ENCODE results near the gene STRN3. TPM values are rescaled to one million over a fixed set of nuclear protein-coding genes. Genes with fewer than 3 reads are reported as not detected.

Gene STRN3, protein sequence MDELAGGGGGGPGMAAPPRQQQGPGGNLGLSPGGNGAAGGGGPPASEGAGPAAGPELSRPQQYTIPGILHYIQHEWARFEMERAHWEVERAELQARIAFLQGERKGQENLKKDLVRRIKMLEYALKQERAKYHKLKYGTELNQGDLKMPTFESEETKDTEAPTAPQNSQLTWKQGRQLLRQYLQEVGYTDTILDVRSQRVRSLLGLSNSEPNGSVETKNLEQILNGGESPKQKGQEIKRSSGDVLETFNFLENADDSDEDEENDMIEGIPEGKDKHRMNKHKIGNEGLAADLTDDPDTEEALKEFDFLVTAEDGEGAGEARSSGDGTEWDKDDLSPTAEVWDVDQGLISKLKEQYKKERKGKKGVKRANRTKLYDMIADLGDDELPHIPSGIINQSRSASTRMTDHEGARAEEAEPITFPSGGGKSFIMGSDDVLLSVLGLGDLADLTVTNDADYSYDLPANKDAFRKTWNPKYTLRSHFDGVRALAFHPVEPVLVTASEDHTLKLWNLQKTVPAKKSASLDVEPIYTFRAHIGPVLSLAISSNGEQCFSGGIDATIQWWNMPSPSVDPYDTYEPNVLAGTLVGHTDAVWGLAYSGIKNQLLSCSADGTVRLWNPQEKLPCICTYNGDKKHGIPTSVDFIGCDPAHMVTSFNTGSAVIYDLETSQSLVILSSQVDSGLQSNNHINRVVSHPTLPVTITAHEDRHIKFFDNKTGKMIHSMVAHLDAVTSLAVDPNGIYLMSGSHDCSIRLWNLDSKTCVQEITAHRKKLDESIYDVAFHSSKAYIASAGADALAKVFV
- total RNA-seq, result 19.9 and 25.7 TPM in 2 replicates

DNA sequence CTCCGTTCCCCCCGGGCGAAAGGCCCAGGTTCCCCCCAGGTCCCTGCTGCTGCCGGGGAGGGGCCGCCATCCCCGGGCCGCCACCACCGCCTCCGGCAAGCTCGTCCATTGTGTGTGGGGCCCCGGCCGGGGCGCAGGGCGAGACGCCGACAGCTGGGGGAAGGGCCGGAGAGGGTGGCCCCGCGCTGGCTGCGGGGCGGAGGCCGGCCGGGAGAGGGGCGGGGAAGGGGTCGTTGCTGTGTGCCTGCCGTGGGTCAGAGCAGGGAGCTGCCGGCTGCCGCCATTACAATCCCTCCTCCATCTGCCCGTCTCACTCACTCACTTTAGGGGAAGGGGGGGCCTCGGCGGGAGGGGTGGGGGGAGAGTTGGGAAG is at the start of gene STRN3:
STRN3 (minus strand) TSS at position 303 of the 373 bp plus-strand sequence; CDS start at position 109, 194 bp downstream.

DNA sequence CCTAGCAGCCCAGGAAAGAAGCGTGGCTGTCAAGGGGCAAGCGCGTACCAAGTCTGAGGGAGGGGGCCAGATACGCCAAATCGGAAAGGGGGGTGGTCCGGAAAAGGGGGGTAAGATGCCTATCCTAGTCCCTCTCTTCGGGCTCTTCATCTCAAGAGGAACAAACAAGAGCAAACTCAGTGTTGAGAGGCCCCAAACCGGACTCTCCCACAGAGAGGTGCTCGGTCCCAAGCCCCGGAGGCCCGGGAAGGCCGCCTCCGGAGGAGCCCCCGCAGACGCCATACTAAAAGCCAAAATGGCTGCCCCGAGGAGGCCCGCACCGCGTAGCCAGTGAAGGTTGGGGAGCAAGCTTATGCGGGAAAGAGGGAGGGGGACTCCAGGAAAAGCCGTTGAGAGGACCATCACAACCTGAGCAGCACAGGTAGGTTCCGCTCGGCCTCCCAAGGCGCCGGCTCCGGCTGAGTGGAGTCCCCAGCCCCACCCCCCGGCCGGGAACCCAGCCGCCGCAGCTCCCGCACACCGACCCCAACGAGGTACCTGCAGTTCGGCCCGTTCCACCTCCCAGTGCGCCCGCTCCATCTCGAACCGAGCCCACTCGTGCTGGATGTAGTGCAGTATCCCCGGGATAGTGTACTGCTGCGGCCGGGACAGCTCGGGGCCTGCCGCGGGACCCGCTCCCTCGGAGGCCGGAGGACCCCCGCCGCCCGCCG is 657 bp downstream of the STRN3 start, which contains the start of gene AP4S1:
AP4S1 (plus strand) TSS at position 283 of the 710 bp plus-strand sequence. CDS start 40,548 bp downstream, outside the sequence.

DNA sequence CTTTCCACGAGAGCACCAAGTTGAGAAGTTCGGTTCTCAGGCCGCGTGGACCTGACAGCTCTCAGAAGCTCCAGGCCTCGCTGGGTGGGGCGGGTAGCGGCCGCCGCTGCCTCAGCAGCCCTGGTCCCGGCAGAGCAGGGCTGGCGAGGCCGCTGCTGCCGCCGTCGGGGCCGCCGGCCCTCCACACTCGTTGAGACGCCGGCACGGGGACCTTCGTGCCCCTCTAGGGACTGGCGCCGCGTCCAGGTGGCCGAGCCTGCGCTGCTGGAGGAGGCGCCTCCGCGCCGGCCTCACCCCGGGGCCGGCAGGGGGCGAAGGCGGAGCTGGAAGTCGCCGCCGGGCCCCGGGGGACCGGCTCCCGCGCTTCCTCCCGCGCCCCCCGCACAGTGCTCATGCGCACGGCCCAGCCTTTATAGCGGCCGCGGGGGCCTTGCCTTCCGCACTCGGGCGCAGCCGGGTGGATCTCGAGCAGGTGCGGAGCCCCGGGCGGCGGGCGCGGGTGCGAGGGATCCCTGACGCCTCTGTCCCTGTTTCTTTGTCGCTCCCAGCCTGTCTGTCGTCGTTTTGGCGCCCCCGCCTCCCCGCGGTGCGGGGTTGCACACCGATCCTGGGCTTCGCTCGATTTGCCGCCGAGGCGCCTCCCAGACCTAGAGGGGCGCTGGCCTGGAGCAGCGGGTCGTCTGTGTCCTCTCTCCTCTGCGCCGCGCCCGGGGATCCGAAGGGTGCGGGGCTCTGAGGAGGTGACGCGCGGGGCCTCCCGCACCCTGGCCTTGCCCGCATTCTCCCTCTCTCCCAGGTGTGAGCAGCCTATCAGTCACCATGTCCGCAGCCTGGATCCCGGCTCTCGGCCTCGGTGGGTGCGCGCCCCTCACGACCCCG is 151.8 kb downstream of the STRN3 start, which contains the start of gene COCH:
COCH (plus strand) TSS at position 440 of the 879 bp plus-strand sequence; CDS start at position 820, 380 bp downstream.

Other genes with a start within 250 kb of the STRN3 start
- not detected in 2 replicates for gene COCH, start 151.8 kb downstream of the STRN3 start, total RNA-seq
- gene AP4S1, start 730 bp downstream of the STRN3 start, total RNA-seq, result 3.5 and 9.2 TPM in 2 replicates
- gene HECTD1, start 181.4 kb upstream of the STRN3 start, total RNA-seq, result 101 and 126 TPM in 2 replicates